Measurements from ENCODE around the gene PACS2. TPM values are rescaled to one million over a fixed set of nuclear protein-coding genes. Genes with fewer than 3 reads are reported as not detected.
"Not testable (repeated sequence)": the region's sequence is repeated elsewhere in the genome, so short reads cannot be mapped to it uniquely, and the experiment has no call there.

The PACS2 gene
- total and polyA plus RNA-seq, 2 donors = 43.8 to 67.9 TPM

DNA sequence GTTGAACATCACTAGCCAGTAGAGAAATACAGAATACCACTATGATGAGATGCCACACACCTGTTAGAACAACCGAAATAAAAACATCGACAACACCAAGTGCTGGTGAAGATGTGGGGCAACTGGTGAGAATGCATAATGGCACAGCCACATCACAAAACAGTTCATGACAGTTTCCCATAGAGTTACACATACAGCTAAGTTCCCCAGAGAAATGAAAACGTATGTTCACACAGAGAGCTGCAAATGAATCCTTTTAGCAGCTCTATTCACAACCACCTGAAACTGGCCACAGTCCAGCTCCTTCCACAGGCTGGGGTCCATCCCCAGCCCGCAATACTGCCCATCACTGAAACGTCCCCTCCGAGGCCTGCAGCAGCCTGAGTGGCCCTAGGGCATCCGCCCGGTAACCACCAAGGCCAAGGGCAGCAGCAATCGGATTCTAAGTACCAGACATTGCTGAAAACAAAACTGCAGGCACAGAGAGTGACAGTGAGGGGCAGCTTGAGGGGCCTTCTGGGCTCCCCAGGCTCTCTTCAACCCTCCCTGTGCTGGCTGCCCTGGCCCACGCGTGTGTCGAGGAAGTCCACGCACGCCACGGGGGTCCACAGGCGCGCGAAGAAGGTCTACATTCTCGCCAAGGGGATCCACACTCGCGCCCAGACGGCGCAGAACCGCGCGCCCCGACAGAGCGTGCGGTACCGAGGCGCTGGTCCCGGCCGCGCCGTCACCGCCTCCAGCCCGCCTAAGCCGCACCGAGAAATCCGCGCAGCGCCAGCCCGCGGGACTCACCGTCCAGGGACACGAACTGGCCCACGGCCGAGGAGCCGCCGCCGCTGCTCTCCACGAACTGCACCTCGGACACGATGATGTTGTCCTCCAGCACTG is 14.7 kb upstream of the PACS2 start:
- peak overlapping the region; percentile 94 for H3K27ac ChIP-seq (ENCODE audit: low read depth)
- DNase-seq (ENCODE audit: extremely low spot score) = no peak
- 6% methylated on average over 54 of the region's 54 CpGs for WGBS
- H3K36me3 ChIP-seq (ENCODE audit: insufficient read depth) = no peaks in the 10 kb centered on the region
- H3K4me1 ChIP-seq (ENCODE audit: insufficient read depth) = peaks cover 5% of the 10 kb centered on the region
- H3K4me3 ChIP-seq (ENCODE audit: low read depth, low read length) = peak overlapping the region; percentile 76

DNA sequence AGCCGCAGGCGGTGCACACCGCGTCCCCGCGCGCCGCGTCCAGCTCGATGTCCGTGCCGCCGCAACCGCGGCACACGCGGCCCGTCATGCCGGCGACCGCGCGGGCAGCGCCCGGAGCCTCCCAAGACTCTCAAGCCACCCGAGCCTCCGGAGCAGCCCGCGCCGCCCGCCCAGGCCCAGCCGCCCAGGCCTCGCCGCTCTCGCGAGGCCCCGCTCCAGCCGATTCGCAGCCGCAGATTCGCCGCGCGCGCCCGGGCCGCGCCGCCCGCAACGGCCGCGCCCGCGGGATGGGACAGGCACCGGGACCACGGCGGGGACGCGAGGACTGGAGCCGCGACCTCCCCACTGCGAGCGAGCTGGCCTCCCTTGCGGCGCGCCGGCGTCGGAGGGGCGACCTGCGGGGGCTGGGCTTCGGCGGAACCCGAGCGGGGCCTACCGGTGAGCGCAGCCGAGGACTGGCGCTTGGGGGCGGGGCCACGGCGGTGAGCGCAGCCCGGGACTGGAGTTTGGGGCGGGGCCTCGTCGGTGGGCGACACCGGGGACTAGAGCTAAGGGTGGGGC is 13.9 kb upstream of the PACS2 start, which contains the start of gene BRF1:
Gene BRF1, minus strand, starts transcription at position 460 of the 561 bp plus-strand sequence. Its CDS starts 372 bp downstream, at position 88.
- Histone ChIP-seq H3K36me3 (ENCODE audit: insufficient read depth) (no peaks in the 10 kb centered on the region), H3K4me3 (ENCODE audit: low read depth, low read length) (peak within 1 kb of the TSS; percentile 76), H3K4me1 (ENCODE audit: insufficient read depth) (peaks cover 5% of the 10 kb centered on the region), H3K27ac (ENCODE audit: low read depth) (peak within 1 kb of the TSS; percentile 94)
- DNase-seq (ENCODE audit: extremely low spot score) = peak; percentile 81
- under 1% methylated on average over 90 of the region's 90 CpGs for whole genome bisulfite sequencing

DNA sequence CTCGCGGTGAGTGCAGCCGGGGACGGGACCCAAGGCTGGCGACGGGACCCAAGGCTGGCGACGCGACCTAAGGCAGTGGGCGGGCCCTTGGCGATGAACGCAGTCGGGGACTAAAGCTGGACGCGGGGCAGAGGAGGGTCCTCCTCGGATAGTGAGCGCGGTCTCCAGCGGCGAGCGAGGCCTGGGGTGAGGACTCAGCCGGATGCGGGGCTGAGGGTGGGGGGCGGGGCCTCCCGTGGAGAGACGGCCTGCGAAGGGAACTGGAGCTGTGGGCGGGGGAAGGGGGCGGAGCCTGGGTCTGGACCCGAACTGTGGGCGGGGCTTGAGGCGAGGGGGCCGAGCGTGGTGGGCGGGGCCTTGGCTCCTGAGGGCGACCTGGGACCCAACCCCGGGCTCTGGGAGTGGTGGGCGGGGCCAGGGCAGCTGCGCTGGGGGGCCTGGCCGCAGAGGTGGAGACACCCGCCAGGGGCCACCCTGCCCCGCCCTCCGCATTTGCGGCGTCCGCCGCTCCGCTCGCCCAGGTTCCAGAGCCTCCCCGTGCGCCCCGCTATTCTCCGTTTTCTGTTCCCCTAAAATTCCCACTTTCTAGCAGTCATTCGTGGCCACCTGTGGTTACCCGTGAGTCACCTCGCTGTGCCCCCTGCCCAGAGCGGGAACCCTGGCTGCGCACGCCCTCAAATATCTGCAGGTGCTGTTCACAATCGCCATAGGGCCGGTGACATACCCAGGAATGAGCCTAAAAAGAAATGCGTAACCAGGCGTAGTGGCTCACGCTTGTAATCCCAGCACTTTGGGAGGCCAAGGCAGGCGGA is 13.2 kb upstream of the PACS2 start:
- Histone ChIP-seq H3K27ac (ENCODE audit: low read depth) (peak overlapping the region; percentile 94), H3K36me3 (ENCODE audit: insufficient read depth) (no peaks in the 10 kb centered on the region), H3K4me3 (ENCODE audit: low read depth, low read length) (peak overlapping the region; percentile 76), H3K4me1 (ENCODE audit: insufficient read depth) (peaks cover 5% of the 10 kb centered on the region)
- 5% methylated on average over 65 of the region's 65 CpGs for WGBS
- DNase-seq (ENCODE audit: extremely low spot score) = peak; percentile 85

DNA sequence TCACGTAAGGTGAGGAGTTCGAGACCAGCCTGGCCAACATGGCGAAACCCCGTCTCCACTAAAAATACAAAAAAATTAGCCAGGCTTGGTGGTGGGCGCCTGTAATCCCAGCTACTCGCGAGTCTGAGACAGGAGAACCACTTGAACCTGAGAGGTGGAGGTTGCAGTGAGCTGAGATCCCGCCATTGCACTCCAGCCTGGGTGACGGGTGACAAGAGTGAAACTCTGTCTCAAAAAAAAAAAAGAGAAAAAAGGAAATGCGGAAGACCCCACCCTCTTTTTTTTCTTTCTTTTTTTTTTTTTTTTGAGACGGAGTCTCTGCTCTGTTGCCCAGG is 12.7 kb upstream of the PACS2 start:
- 72% methylated on average over 11 of the region's 11 CpGs for WGBS
- H3K4me3 ChIP-seq (ENCODE audit: low read depth, low read length); H3K4me1 ChIP-seq (ENCODE audit: insufficient read depth); DNase-seq (ENCODE audit: extremely low spot score); H3K27ac ChIP-seq (ENCODE audit: low read depth); H3K36me3 ChIP-seq (ENCODE audit: insufficient read depth): not testable (repeated sequence)

DNA sequence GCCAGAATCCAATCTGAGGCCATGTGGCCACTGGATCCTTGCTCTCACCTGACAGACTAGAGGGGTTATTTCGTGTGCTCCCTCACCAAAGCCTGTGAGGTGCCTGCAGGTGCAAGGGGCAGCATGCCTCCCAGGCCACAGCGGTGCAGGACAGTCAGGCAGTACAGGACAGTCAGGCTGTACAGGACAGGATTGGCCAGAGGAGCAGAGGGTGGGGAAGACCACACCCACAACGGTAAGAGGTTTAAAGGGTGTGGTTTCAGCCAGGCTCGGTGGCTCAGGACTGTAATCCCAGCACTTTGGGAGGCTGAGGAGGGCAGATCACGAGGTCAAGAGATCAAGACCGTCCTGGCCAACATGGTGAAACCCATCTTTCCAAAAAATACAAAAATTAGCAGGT is 10.6 kb upstream of the PACS2 start:
- 75% methylated on average over 6 of the region's 6 CpGs for WGBS
- Histone ChIP-seq H3K36me3 (ENCODE audit: insufficient read depth) (no peaks in the 10 kb centered on the region), H3K27ac (ENCODE audit: low read depth) (no peak overlapping the region), H3K4me3 (ENCODE audit: low read depth, low read length) (no peak overlapping the region), H3K4me1 (ENCODE audit: insufficient read depth) (peaks cover 5% of the 10 kb centered on the region)
- no peak for DNase-seq (ENCODE audit: extremely low spot score)

DNA sequence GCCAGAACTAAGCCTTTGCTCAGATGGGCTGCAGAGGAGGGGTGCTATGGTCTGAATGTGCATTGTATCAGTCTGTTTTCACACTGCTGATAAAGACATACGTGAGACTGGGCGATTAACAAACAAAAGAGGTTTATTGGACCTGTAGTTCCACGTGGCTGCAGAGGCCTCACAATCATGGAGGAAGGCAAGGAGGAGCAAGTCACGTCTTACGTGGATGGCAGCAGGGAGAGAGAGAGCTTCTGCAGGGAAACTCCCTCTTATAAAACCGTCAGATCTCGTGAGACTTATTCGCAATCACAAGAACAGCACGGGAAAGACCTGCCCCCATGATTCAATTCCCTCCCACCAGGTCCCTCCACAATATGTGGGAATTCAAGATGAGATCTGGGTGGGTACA is 10.0 kb upstream of the PACS2 start:
- no peak for DNase-seq (ENCODE audit: extremely low spot score)
- H3K4me1 ChIP-seq (ENCODE audit: insufficient read depth) = peaks cover 2% of the 10 kb centered on the region
- no peak overlapping the region for H3K27ac ChIP-seq (ENCODE audit: low read depth)
- WGBS = 68% methylated on average over 9 of the region's 9 CpGs
- no peak overlapping the region for H3K4me3 ChIP-seq (ENCODE audit: low read depth, low read length)
- no peaks in the 10 kb centered on the region for H3K36me3 ChIP-seq (ENCODE audit: insufficient read depth)

DNA sequence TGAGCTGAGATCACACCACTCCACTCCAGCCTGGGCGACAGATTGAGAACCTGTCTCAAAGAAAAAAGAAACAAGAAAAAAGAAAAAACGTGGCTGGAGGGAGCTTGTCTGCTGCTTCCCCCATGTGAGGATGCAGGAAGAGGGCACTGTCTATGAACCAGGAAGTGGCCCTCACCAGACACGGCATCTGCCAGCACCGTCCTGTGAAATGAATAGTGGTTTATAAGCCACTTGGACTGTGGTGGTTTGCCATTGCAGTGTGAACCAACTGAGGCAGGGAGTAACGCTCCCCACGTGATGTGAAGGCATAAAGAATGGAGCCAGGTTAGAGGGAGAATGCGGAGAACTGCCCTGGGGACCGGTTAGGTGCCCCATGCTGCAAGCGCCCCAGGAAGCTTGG is 9.2 kb upstream of the PACS2 start:
- H3K27ac ChIP-seq (ENCODE audit: low read depth) = no peak overlapping the region
- H3K36me3 ChIP-seq (ENCODE audit: insufficient read depth) = no peaks in the 10 kb centered on the region
- H3K4me1 ChIP-seq (ENCODE audit: insufficient read depth) = no peaks in the 10 kb centered on the region
- DNase-seq (ENCODE audit: extremely low spot score) = no peak
- WGBS = 77% methylated on average over 9 of the region's 9 CpGs
- H3K4me3 ChIP-seq (ENCODE audit: low read depth, low read length) = no peak overlapping the region

DNA sequence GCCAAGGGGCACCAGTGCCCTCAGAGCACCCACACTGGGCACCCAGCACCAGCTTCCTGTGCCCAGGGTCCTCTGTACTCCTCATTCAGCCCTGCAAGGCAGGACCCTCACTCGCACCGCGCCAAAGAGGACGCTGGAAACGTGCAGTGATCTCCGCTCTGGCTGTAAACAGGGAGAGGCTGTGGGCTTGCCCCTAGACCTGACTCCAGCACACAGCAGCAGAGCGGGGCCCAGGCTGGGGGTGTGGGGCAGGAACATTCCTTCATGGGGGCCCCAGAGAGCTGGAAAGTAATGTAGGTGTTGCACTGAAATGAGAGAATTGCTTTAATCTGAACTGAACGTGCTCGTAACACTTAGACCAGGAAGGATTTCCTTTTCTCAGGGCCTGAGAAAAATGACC is 8.8 kb upstream of the PACS2 start:
- 69% methylated on average over 9 of the region's 9 CpGs for WGBS
- H3K36me3 ChIP-seq (ENCODE audit: insufficient read depth) = no peaks in the 10 kb centered on the region
- no peak overlapping the region for H3K27ac ChIP-seq (ENCODE audit: low read depth)
- H3K4me3 ChIP-seq (ENCODE audit: low read depth, low read length) = no peak overlapping the region
- no peaks in the 10 kb centered on the region for H3K4me1 ChIP-seq (ENCODE audit: insufficient read depth)
- DNase-seq (ENCODE audit: extremely low spot score) = no peak

DNA sequence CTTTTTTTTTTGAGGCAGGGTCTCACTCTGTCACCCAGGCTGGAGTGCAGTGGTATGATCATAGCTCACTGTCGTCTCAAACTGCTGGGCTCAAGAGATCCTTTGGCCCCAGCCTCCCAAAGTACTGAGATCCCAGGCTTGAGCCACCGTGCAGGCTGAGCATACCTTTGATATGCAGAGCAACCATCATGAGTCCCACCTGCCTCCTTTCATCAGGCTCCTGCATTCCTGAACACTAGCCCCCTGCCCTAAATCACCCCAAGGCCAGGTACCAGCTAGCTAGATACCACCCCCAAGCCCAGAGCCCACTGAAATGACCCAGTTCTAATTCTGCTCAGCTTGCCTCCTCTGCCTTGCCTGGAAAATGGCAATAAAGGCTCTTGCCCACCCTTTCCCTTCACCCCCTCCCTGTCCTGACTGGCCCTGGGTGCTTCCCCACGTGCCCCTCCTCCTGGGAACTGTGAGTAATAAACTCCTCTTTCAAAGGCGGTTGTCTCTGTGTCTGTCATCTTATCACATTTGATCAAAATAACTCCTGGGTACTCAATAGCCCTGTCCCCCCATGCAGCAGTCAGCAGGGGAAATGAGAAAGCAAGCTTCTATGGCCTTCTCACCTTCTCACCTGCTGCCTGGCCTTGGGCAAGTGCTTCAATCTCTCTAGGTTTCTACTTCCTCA is 7.4 kb upstream of the PACS2 start:
- no peaks in the 10 kb centered on the region for H3K36me3 ChIP-seq (ENCODE audit: insufficient read depth)
- H3K4me3 ChIP-seq (ENCODE audit: low read depth, low read length) = no peak overlapping the region
- no peaks in the 10 kb centered on the region for H3K4me1 ChIP-seq (ENCODE audit: insufficient read depth)
- 76% methylated on average over 4 of the region's 4 CpGs for WGBS
- H3K27ac ChIP-seq (ENCODE audit: low read depth) = no peak overlapping the region
- DNase-seq (ENCODE audit: extremely low spot score) = no peak

DNA sequence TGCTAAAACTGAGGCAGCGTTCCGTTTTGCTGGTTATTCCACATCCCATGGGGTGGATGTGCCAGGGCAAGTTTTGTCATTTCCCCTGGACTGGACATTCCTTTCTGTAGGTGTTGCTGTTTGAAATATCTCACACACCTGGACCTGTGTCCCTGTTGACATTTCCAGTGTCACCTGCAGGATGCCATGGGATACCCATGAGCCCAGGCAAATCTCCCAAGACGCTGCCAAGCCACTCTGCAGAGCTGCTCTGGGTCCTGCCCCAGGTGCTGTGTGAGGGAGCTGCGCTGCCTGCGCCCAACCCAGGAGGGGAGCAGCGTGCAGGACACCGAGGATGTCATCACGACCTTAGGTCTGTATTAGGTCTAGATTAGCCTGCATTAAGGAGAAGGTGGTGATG is 5.2 kb upstream of the PACS2 start:
- DNase-seq (ENCODE audit: extremely low spot score) = no peak
- Histone ChIP-seq H3K27ac (ENCODE audit: low read depth) (no peak overlapping the region), H3K4me3 (ENCODE audit: low read depth, low read length) (no peak overlapping the region), H3K4me1 (ENCODE audit: insufficient read depth) (no peaks in the 10 kb centered on the region), H3K36me3 (ENCODE audit: insufficient read depth) (no peaks in the 10 kb centered on the region)
- 92% methylated on average over 8 of the region's 8 CpGs for WGBS

DNA sequence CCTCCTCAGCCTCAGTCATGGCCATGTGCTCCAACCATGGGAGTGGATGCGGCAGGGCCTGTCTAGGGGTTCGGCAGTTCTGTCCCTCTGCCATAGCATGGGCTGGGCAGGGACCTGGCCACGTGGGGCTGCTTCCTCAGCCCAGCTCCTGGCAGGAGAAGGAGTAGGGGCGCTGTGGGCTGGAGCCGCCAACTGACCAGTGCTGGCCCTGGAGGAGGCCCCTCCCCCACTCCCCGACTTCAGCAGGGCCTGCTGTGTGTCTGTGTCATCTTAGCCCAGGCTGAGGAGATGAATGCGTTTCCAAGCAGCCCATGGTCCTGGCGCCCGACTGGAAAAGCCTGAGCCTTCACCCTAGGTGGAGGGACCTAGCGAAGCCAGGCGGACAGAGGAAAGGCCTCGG is 2.7 kb upstream of the PACS2 start:
- Histone ChIP-seq H3K4me3 (ENCODE audit: low read depth, low read length) (no peak overlapping the region), H3K36me3 (ENCODE audit: insufficient read depth) (no peaks in the 10 kb centered on the region), H3K4me1 (ENCODE audit: insufficient read depth) (peaks cover 4% of the 10 kb centered on the region), H3K27ac (ENCODE audit: low read depth) (no peak overlapping the region)
- DNase-seq (ENCODE audit: extremely low spot score) = no peak
- WGBS = 72% methylated on average over 12 of the region's 12 CpGs

DNA sequence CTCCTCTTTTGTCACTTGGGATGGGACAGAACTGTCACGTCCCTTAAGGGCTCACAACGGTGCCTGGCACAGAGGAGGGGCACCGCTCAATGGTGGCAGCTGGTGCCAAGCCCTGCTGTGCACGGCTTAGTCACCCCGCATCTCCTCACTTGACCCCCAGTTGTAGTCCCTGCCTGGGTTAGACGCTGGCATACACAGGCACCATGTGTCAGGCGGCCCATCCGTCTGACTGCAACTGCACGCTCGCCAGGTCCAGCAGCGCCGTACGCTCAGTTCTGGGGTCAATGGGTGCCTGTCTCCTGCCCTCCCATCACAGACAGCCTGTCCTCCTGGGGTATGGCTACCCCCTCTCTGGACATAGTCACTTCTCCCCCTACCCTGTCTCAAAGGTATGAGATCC is 1.6 kb upstream of the PACS2 start:
- no peak overlapping the region for H3K4me3 ChIP-seq (ENCODE audit: low read depth, low read length)
- 87% methylated on average over 13 of the region's 13 CpGs for WGBS
- no peak overlapping the region for H3K27ac ChIP-seq (ENCODE audit: low read depth)
- no peak for DNase-seq (ENCODE audit: extremely low spot score)
- H3K4me1 ChIP-seq (ENCODE audit: insufficient read depth) = peaks cover 4% of the 10 kb centered on the region
- no peaks in the 10 kb centered on the region for H3K36me3 ChIP-seq (ENCODE audit: insufficient read depth)
